Effector memory CD8-positive, alpha-beta T cell (primary cell): ENCODE data around the gene MAP7D3.
"Not testable (repeated sequence)": the region's sequence is repeated elsewhere in the genome, so short reads cannot be mapped to it uniquely, and the experiment has no call there.

ENCODE experiments used
- ATAC-seq: fragments of 150-1000 bp; cut with Tn5 transposase; replicated peaks from 2 replicates; pipeline ENCODE4 v1.10.0; 2021; ENCODE audit warnings: mild to moderate bottlenecking, moderate library complexity
- DNase-seq, 3 experiments: peaks; one replicate each; pipeline ENCODE4 v3.0.0; 2021
- H3K27ac Mint-ChIP-seq, 2 donors: one replicate each; pipeline ENCODE4 v1.8.0; 2022; ENCODE audit warnings: mild to moderate bottlenecking in 2 of 2, mixed read lengths in 2 of 2, moderate library complexity in 2 of 2
- H3K27me3 Mint-ChIP-seq, 2 donors: one replicate each; pipeline ENCODE4 v1.8.0; 2022; ENCODE audit warnings: mixed read lengths in 2 of 2
- H3K36me3 Mint-ChIP-seq: one replicate; pipeline ENCODE4 v1.8.0; 2022; ENCODE audit warnings: mild to moderate bottlenecking, moderate library complexity, mixed read lengths; ENCODE audit not compliant: insufficient read depth
- H3K4me1 Mint-ChIP-seq, 2 donors: one replicate each; pipeline ENCODE4 v1.8.0; 2022; ENCODE audit warnings: low read depth in 2 of 2, mixed read lengths in 2 of 2
- H3K4me3 Mint-ChIP-seq, 2 donors: one replicate each; pipeline ENCODE4 v1.8.0; 2022; ENCODE audit warnings: mild to moderate bottlenecking in 2 of 2, mixed read lengths in 2 of 2, moderate library complexity in 2 of 2
- H3K9me3 Mint-ChIP-seq, 2 donors: one replicate each; pipeline ENCODE4 v1.8.0; 2022; ENCODE audit warnings: mixed read lengths in 2 of 2

Gene MAP7D3

DNA sequence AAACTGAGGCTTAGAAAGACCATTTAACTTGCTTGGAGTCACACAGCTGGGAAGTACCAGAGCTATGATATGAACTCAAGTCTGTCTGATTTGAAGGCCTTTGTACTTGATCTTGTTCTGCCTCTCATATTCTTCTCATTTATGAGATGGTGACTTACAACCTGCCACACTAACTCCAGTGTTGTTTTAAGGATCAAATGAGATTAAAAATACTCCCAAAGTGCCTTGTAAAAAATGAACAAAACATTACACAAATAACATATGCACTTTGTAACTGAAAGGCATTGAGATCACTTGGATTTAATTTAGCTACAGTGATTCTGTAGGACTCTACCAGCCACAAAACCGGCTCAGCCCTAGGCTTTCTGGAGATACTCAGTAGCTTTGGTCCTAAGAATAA lies 15.6 kb upstream of the MAP7D3 start:
- Mint-ChIP-seq H3K9me3 (no peaks in the 10 kb centered on the region), H3K27me3 (no peaks in the 10 kb centered on the region), H3K4me3 (no peak overlapping the region), H3K4me1 (no peaks in the 10 kb centered on the region), H3K27ac (no peak overlapping the region), H3K36me3 (no peaks in the 10 kb centered on the region)
- ATAC-seq (no peak), DNase-seq (no peak)

GRCh38 chrX:136262812-136263315 lies 11.7 kb upstream of the MAP7D3 start:
- no peaks in the 10 kb centered on the region for H3K27me3 Mint-ChIP-seq
- DNase-seq (no peak), ATAC-seq (no peak)
- peaks cover 4 to 7% of the 10 kb centered on the region in 2 donors for H3K4me1 Mint-ChIP-seq
- no peaks in the 10 kb centered on the region for H3K36me3 Mint-ChIP-seq
- no peaks in the 10 kb centered on the region for H3K9me3 Mint-ChIP-seq
- H3K4me3 Mint-ChIP-seq = no peak overlapping the region
- H3K27ac Mint-ChIP-seq = no peak overlapping the region

DNA sequence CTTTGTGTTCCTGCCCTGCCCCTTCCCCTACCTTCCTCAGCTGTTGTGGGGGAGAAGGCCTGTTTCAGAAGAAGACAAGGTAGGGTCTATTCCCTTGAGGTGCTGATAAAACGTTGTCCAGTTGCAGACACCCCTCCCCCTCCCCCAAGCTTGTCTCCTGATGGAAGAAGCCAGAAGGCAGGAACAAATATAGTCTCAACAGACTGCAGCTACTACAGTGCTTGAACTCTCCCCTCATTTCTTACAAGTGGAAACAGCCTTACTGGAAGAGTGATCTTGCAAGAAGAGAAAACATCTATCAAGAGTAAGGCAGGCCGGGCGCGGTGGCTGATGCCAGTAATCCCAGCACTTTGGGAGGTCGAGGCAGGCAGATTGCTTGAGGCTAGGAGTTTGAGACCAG lies 11.0 kb upstream of the MAP7D3 start:
- H3K4me3 Mint-ChIP-seq = no peak overlapping the region
- H3K9me3 Mint-ChIP-seq = no peaks in the 10 kb centered on the region
- no peak for ATAC-seq
- peaks cover 4 to 7% of the 10 kb centered on the region in 2 donors for H3K4me1 Mint-ChIP-seq
- H3K36me3 Mint-ChIP-seq = no peaks in the 10 kb centered on the region
- DNase-seq = no peak
- H3K27me3 Mint-ChIP-seq = no peaks in the 10 kb centered on the region
- no peak overlapping the region for H3K27ac Mint-ChIP-seq

DNA sequence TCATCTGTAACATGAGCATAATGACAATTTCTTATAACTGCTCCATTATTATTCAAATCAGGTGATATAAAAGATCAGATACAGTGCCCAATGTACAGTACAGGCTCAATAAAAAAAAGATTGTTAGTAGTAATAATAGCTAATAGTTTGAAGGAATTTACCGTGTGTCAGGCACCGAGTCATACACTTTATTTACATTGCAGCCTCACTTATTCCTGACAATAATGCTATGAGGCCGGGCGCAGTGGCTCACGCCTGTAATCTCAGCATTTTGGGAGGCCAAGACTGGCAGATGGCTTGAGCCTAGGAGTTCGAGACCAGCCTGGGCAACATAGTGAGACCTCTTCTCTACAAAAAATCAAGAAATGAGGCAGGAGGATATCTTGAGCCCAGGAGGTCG lies 10.1 kb upstream of the MAP7D3 start:
- no peaks in the 10 kb centered on the region for H3K9me3 Mint-ChIP-seq
- no peaks in the 10 kb centered on the region for H3K27me3 Mint-ChIP-seq
- ATAC-seq (no peak), DNase-seq (no peak)
- H3K4me1 Mint-ChIP-seq = peaks cover 4 to 7% of the 10 kb centered on the region in 2 donors
- no peak overlapping the region for H3K4me3 Mint-ChIP-seq
- H3K27ac Mint-ChIP-seq = no peak overlapping the region
- no peaks in the 10 kb centered on the region for H3K36me3 Mint-ChIP-seq

- Mint-ChIP-seq H3K27ac (no peak overlapping the region), H3K4me3 (no peak overlapping the region), H3K27me3 (no peaks in the 10 kb centered on the region), H3K4me1 (peaks cover 4 to 7% of the 10 kb centered on the region in 2 donors), H3K9me3 (no peaks in the 10 kb centered on the region), H3K36me3 (no peaks in the 10 kb centered on the region)
- ATAC-seq = no peak
- no peak for DNase-seq
Measured at GRCh38 chrX:136260776-136261175, 9.6 kb upstream of the MAP7D3 start.

GRCh38 chrX:136259543-136259942 lies 8.3 kb upstream of the MAP7D3 start:
- ATAC-seq (peak; percentile 70), DNase-seq (no peak)
- no peak overlapping the region for H3K4me3 Mint-ChIP-seq
- H3K9me3 Mint-ChIP-seq = no peaks in the 10 kb centered on the region
- peaks cover 4 to 7% of the 10 kb centered on the region in 2 donors for H3K4me1 Mint-ChIP-seq
- peak overlapping the region; percentile 49 to 72 for H3K27ac Mint-ChIP-seq
- no peaks in the 10 kb centered on the region for H3K36me3 Mint-ChIP-seq
- H3K27me3 Mint-ChIP-seq = no peaks in the 10 kb centered on the region

GRCh38 chrX:136258951-136259350 lies 7.8 kb upstream of the MAP7D3 start:
- H3K4me1 Mint-ChIP-seq = peaks cover 4 to 7% of the 10 kb centered on the region in 2 donors
- no peak for DNase-seq
- H3K4me3 Mint-ChIP-seq = no peak overlapping the region
- no peaks in the 10 kb centered on the region for H3K27me3 Mint-ChIP-seq
- peak overlapping the region; percentile 49 to 72 for H3K27ac Mint-ChIP-seq
- H3K9me3 Mint-ChIP-seq = no peaks in the 10 kb centered on the region
- no peak for ATAC-seq
- H3K36me3 Mint-ChIP-seq = no peaks in the 10 kb centered on the region

- Mint-ChIP-seq H3K9me3 (no peaks in the 10 kb centered on the region), H3K27me3 (no peaks in the 10 kb centered on the region), H3K4me1 (peaks cover 7 to 11% of the 10 kb centered on the region in 2 donors), H3K4me3 (no peak overlapping the region), H3K27ac (no peak overlapping the region), H3K36me3 (peaks cover 7% of the 10 kb centered on the region)
- DNase-seq (no peak), ATAC-seq (no peak)
Measured at GRCh38 chrX:136256026-136256425, 4.8 kb upstream of the MAP7D3 start.

DNA sequence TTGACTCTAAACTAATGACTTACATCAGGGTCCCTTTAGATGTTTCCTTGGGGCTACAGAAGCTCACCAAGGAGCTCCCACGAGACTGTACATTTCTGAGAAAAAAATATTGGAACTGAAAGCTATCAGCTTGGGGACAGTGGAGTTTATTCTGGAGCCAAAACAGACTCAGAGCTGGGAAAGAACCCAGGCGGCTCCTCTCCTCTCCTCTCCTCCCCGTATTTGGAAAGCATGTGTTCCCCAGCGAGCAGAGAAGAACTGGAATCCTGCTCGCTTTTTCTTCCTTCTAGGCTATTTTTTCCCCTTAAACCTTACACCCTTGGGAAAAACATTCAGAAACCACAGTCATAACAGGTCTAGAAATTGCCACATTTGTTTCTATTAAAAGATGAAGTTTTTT lies 4.3 kb upstream of the MAP7D3 start:
- Mint-ChIP-seq H3K27me3 (no peaks in the 10 kb centered on the region), H3K27ac (no peak overlapping the region), H3K4me3 (no peak overlapping the region), H3K9me3 (no peaks in the 10 kb centered on the region), H3K36me3 (peaks cover 7% of the 10 kb centered on the region), H3K4me1 (peaks cover 7 to 11% of the 10 kb centered on the region in 2 donors)
- DNase-seq (no peak), ATAC-seq (no peak)

DNA sequence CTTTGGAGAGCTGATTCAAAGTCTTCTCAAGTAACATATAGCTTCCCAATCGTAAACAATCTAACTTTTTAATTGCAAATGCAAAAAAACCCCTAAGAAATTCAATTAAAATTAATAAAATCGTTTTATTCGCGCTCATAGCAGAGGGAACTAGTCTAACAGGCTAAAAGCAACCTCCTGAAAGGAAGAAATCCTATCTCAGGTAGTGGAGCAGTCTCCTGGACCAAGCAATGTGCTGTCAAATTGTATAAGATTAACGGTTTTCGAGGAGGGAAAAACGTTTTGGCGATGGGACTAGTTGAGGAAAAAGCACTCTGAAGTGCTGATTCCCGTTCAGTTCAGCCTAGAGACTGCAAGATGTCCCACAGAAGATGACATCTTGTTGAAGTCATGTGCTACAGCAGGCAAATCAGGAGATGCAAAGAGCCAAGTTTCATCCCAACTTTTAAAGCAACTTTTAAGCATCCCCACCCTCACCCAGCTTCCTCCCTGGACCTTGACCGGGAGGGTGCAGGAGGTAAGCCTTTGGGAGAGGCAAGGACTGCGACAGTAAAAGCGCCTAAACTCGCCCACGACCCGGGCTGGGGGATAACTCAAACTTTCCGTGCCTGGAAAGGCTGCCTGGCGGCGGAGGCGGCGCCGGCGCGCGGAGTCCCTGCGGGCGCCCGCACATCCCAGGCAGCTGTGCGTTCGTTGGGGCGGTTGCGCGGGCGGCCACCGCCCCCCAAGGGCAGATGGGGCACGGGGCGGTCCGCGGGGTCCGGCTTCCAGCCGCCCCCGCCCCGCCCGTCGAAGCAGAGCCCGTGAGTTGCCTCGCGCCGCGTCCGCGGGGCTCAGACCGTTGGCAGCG lies 784 bp downstream of the MAP7D3 start:
- H3K27me3 Mint-ChIP-seq = no peaks in the 10 kb centered on the region
- no peak overlapping the region for H3K27ac Mint-ChIP-seq
- DNase-seq = no peak
- H3K4me3 Mint-ChIP-seq = peak overlapping the region; percentile 73
- peak; percentile 31 for ATAC-seq
- no peaks in the 10 kb centered on the region for H3K9me3 Mint-ChIP-seq
- peaks cover 10% of the 10 kb centered on the region for H3K36me3 Mint-ChIP-seq
- H3K4me1 Mint-ChIP-seq = peaks cover 3 to 4% of the 10 kb centered on the region in 2 donors

- no peak overlapping the region for H3K4me3 Mint-ChIP-seq
- H3K27me3 Mint-ChIP-seq = no peaks in the 10 kb centered on the region
- peaks cover 0 to 3% of the 10 kb centered on the region in 2 donors for H3K4me1 Mint-ChIP-seq
- H3K36me3 Mint-ChIP-seq = peaks cover 22% of the 10 kb centered on the region
- ATAC-seq (no peak), DNase-seq (no peak)
- no peaks in the 10 kb centered on the region for H3K9me3 Mint-ChIP-seq
- H3K27ac Mint-ChIP-seq = no peak overlapping the region
Measured at GRCh38 chrX:136246201-136246600, 5.0 kb downstream of the MAP7D3 start.

DNA sequence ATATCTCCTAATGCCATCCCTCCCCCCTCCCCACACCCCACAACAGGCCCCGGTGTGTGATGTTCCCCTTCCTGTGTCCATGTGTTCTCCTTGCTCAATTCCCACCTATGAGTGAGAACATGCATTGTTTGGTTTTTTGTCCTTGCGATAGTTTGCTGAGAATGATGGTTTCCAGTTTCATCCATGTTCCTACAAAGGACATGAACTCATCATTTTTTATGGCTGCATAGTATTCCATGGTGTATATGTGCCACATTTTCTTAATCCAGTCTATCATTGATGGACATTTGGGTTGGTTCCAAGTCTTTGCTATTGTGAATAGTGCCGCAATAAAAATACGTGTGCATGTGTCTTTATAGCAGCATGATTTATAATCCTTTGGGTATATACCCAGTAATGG lies 13.4 kb downstream of the MAP7D3 start:
- H3K4me3 Mint-ChIP-seq, H3K27me3 Mint-ChIP-seq, H3K9me3 Mint-ChIP-seq, ATAC-seq, DNase-seq, H3K4me1 Mint-ChIP-seq, H3K27ac Mint-ChIP-seq: not testable (repeated sequence)
- H3K36me3 Mint-ChIP-seq = peaks cover 41% of the 10 kb centered on the region

- H3K9me3 Mint-ChIP-seq = no peaks in the 10 kb centered on the region
- no peak overlapping the region for H3K27ac Mint-ChIP-seq
- H3K36me3 Mint-ChIP-seq = peaks cover 38% of the 10 kb centered on the region
- H3K4me3 Mint-ChIP-seq = no peak overlapping the region
- ATAC-seq (no peak), DNase-seq (no peak)
- no peaks in the 10 kb centered on the region for H3K27me3 Mint-ChIP-seq
- no peaks in the 10 kb centered on the region for H3K4me1 Mint-ChIP-seq
Measured at GRCh38 chrX:136237074-136237473, 14.1 kb downstream of the MAP7D3 start.

DNA sequence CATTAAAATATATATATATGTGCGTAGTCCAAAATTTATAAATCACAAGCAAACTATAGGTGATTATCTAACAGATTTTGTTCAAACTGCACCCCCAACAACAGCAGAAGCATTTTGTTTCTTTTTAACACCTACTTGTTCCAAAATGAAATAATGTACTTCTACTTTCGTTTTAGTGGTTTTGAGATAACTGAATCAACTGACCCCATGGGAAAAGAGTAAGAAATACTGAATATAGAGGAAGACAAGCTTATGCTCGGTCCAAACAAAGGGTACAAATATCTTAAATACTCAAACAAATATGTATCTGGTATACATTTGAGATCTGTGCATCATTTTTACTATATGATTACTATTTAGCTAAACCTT lies 22.4 kb downstream of the MAP7D3 start:
- peaks cover 6 to 8% of the 10 kb centered on the region in 2 donors for H3K4me1 Mint-ChIP-seq
- H3K27me3 Mint-ChIP-seq = no peaks in the 10 kb centered on the region
- ATAC-seq = no peak
- no peak for DNase-seq
- no peak overlapping the region for H3K4me3 Mint-ChIP-seq
- H3K36me3 Mint-ChIP-seq = peaks cover 22% of the 10 kb centered on the region
- H3K9me3 Mint-ChIP-seq = no peaks in the 10 kb centered on the region
- peak overlapping the region in 1 of 2 donors; percentile 69 for H3K27ac Mint-ChIP-seq
